HepG2 (cell line): ENCODE data around the gene PRKCE. TPM values are rescaled to one million over a fixed set of nuclear protein-coding genes. Genes with fewer than 3 reads are reported as not detected.

Experiments
- AHDC1 ChIP-seq: sonication (generic); formaldehyde crosslinking; IDR thresholded peaks from 2 replicates; pipeline ENCODE4 v1.5.1; 2020; ENCODE audit warnings: mild to moderate bottlenecking, missing genetic modification reagents, borderline replicate concordance
- ARHGAP35 ChIP-seq: sonication (generic); formaldehyde crosslinking; IDR thresholded peaks from 2 replicates; pipeline ENCODE4 v1.9.0; 2022; ENCODE audit warnings: mild to moderate bottlenecking, inconsistent platforms, moderate library complexity, missing genetic modification reagents, borderline replicate concordance
- ARNT ChIP-seq: fragments of 450-650 bp; IDR thresholded peaks from 2 replicates; pipeline ENCODE4 v1.6.1; 2017
- SYNCRIP ChIP-seq: fragments of 200-400 bp; formaldehyde crosslinking; IDR thresholded peaks from 2 replicates; pipeline ENCODE4 v1.6.1; 2018; ENCODE audit warnings: mild to moderate bottlenecking, low read depth, low read length; ENCODE audit not compliant: insufficient read depth
- ZNF292 ChIP-seq: sonication (generic); formaldehyde crosslinking; IDR thresholded peaks from 2 replicates; pipeline ENCODE4 v1.8.1; 2022; ENCODE audit warnings: mild to moderate bottlenecking, low read depth, missing genetic modification reagents, borderline replicate concordance
- ZNF546 ChIP-seq: sonication (generic); formaldehyde crosslinking; conservative IDR thresholded peaks from 2 replicates; pipeline ENCODE4 v1.8.1; 2023; ENCODE audit warnings: mild to moderate bottlenecking, missing genetic modification reagents
- ZNF589 ChIP-seq: sonication (generic); formaldehyde crosslinking; conservative IDR thresholded peaks from 2 replicates; pipeline ENCODE4 v1.8.0; 2022; ENCODE audit warnings: mild to moderate bottlenecking, moderate library complexity, missing genetic modification reagents
- polyA plus RNA-seq, 8 experiments: library from polyadenylated mRNA; depleted of rRNA in 3 of 8; stranded (reverse) in 7 of 8; unstranded in 1 of 8; fragments of >200 nt; fragmentation: Illumina TruSeq in 4 of 8; extraction: Trizol in 4 of 8; gene quantifications; 2 replicates each; pipeline versions ENCODE4 v1.2.1 to v1.2.3, GENCODE V29; 2011 to 2016; ENCODE audit warnings: low read depth in 4 of 8, missing spikeins in 1 of 8, mixed read lengths in 1 of 8; ENCODE audit not compliant: insufficient read depth in 1 of 8
- total RNA-seq, 5 experiments: library from RNA; depleted of rRNA; stranded (reverse); fragments of >200 nt; fragmentation: Illumina TruSeq; extraction: Trizol; gene quantifications; 2 replicates each; pipeline ENCODE4 v1.2.3, GENCODE V29; 2016; ENCODE audit warnings: low read depth in 1 of 5
- TF ChIP-seq, protein P1 (sequence below): sonication (generic); formaldehyde crosslinking; IDR thresholded peaks from 2 replicates; pipeline ENCODE4 v1.5.1; 2020; ENCODE audit warnings: missing genetic modification reagents, mild to moderate bottlenecking, borderline replicate concordance
- TF ChIP-seq, protein P2 (sequence below), 2 experiments: fragments of 450-650 bp in 1 of 2; sonication (generic) in 1 of 2; formaldehyde crosslinking; IDR thresholded peaks; 2 replicates each; pipeline versions ENCODE4 v1.5.0 to v1.8.0; 2020 to 2022; ENCODE audit warnings: mild to moderate bottlenecking in 1 of 2, missing genetic modification reagents in 1 of 2

The PRKCE gene
- total and polyA plus RNA-seq, 2 of the 13 experiments (the other 11 are each of a cell fraction or from before 2014, with no cell fraction given): 1.0 to 3.9 TPM

GRCh38 chr2:46062637-46063412, 411.4 kb downstream of the PRKCE start (continued):
- TF ChIP-seq ZNF292 (CRISPR knock-in tag) (no peak), ZNF546 (CRISPR knock-in tag) (no peak), ARHGAP35 (CRISPR knock-in tag) (no peak), SYNCRIP (no peak), AHDC1 (no peak), ARNT (no peak), ZNF589 (CRISPR knock-in tag) (no peak)
- TF ChIP-seq, protein P1, sequence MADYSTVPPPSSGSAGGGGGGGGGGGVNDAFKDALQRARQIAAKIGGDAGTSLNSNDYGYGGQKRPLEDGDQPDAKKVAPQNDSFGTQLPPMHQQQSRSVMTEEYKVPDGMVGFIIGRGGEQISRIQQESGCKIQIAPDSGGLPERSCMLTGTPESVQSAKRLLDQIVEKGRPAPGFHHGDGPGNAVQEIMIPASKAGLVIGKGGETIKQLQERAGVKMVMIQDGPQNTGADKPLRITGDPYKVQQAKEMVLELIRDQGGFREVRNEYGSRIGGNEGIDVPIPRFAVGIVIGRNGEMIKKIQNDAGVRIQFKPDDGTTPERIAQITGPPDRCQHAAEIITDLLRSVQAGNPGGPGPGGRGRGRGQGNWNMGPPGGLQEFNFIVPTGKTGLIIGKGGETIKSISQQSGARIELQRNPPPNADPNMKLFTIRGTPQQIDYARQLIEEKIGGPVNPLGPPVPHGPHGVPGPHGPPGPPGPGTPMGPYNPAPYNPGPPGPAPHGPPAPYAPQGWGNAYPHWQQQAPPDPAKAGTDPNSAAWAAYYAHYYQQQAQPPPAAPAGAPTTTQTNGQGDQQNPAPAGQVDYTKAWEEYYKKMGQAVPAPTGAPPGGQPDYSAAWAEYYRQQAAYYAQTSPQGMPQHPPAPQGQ (CRISPR knock-in tag): no peak
- TF ChIP-seq, protein P2, sequence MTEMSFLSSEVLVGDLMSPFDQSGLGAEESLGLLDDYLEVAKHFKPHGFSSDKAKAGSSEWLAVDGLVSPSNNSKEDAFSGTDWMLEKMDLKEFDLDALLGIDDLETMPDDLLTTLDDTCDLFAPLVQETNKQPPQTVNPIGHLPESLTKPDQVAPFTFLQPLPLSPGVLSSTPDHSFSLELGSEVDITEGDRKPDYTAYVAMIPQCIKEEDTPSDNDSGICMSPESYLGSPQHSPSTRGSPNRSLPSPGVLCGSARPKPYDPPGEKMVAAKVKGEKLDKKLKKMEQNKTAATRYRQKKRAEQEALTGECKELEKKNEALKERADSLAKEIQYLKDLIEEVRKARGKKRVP (CRISPR knock-in tag; IDR thresholded peaks at IDR 0.05): 0 out of 4 replicates have a peak, but pooled peaks of 1 of the 2 experiments have one; percentile 34
